HG03354 (cell line): ENCODE results near the gene SLF2.
"Not testable (repeated sequence)": the region's sequence is repeated elsewhere in the genome, so short reads cannot be mapped to it uniquely, and the experiment has no call there.

Source experiments
- ATAC-seq: cut with Tn5 transposase; IDR thresholded peaks from one replicate; pipeline ENCODE4 v1.9.1; 2021; ENCODE audit warnings: mild to moderate bottlenecking; ENCODE audit not compliant: unreplicated experiment, poor library complexity, severe bottlenecking

Gene SLF2

GRCh38 chr10:100878291-100878910, 34.4 kb upstream of the SLF2 start:
- no peak for ATAC-seq

- ATAC-seq = no peak
These were observed 32.9 kb upstream of the SLF2 start for GRCh38 chr10:100879741-100880360.

GRCh38 chr10:100881556-100882213, 31.1 kb upstream of the SLF2 start:
- no peak for ATAC-seq

GRCh38 chr10:100882252-100882651, 30.5 kb upstream of the SLF2 start:
- no peak for ATAC-seq

- ATAC-seq = no peak
These were observed 30.0 kb upstream of the SLF2 start for GRCh38 chr10:100882671-100883311.

- no peak for ATAC-seq
These were observed 29.4 kb upstream of the SLF2 start for GRCh38 chr10:100883312-100883821.

GRCh38 chr10:100885611-100886010, 27.2 kb upstream of the SLF2 start:
- not testable (repeated sequence) for ATAC-seq

- no peak for ATAC-seq
These were observed 26.7 kb upstream of the SLF2 start for GRCh38 chr10:100886091-100886490.

GRCh38 chr10:100886521-100886920, 26.2 kb upstream of the SLF2 start:
- no peak for ATAC-seq

- ATAC-seq = no peak
These were observed 25.8 kb upstream of the SLF2 start for GRCh38 chr10:100886963-100887362.

GRCh38 chr10:100887761-100888296, 24.9 kb upstream of the SLF2 start:
- ATAC-seq = no peak

GRCh38 chr10:100888957-100889356, 23.8 kb upstream of the SLF2 start:
- ATAC-seq = no peak

GRCh38 chr10:100889546-100889945, 23.2 kb upstream of the SLF2 start:
- no peak for ATAC-seq

- no peak for ATAC-seq
These were observed 22.6 kb upstream of the SLF2 start for GRCh38 chr10:100890141-100890672.

- ATAC-seq = no peak
These were observed 22.0 kb upstream of the SLF2 start for GRCh38 chr10:100890673-100891317.

GRCh38 chr10:100894033-100894432, 18.7 kb upstream of the SLF2 start:
- no peak for ATAC-seq

- no peak for ATAC-seq
These were observed 18.0 kb upstream of the SLF2 start for GRCh38 chr10:100894589-100895294.

GRCh38 chr10:100895346-100895745, 17.4 kb upstream of the SLF2 start:
- no peak for ATAC-seq

GRCh38 chr10:100895896-100896295, 16.9 kb upstream of the SLF2 start:
- no peak for ATAC-seq
